Head of caudate nucleus (tissue), 42 donors: Measurements from ENCODE around the gene PAFAH1B1.

Experiments
- DNase-seq, 42 donors: peaks; one replicate each; pipeline versions ENCODE4 v3.0.0 to v3.0.0-alpha.2; 2020 to 2021; ENCODE audit warnings: mixed read lengths in 7 of 42
- intact Hi-C: fragments of 100-400 bp; cut with DNase I; formaldehyde crosslinking; loops from one replicate; pipeline ENCODE4 v1.15.0; 2022

Gene PAFAH1B1

DNA sequence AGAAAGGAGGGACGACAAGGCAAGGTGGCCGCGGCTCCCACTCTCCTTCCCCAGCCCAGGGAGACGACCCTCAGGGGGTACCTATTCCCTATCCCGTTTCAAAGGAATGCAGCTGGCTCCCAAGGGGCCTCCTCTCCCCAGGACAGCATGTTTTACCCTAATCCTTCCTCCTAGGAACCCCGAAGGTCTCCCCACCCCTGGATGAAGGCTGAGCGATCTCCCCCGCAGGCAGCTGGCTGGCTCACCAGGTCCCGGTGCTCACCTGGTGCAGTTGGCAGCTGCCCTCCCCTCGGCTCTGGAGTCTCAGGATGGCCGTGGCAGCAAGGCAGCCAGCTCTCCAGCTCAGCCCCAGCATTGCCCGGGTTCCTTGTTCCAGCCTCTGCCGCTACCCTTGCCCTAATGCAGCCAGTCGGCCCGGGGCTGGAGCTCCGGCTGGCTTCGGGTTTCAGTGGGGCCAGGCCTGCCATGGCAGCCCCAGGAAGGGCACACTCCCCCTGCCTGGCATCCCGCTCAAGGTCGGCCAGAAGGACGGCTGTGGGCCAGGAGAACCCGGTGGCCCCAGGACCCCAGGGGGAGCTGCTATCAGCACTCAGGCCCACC, 113.6 kb downstream of the PAFAH1B1 start:
- no peak for DNase-seq
- intact Hi-C loops = loop anchor here (10.0 kb wide), 1 partner anchor 292 kb away; no protein-coding TSS in a partner anchor

DNA sequence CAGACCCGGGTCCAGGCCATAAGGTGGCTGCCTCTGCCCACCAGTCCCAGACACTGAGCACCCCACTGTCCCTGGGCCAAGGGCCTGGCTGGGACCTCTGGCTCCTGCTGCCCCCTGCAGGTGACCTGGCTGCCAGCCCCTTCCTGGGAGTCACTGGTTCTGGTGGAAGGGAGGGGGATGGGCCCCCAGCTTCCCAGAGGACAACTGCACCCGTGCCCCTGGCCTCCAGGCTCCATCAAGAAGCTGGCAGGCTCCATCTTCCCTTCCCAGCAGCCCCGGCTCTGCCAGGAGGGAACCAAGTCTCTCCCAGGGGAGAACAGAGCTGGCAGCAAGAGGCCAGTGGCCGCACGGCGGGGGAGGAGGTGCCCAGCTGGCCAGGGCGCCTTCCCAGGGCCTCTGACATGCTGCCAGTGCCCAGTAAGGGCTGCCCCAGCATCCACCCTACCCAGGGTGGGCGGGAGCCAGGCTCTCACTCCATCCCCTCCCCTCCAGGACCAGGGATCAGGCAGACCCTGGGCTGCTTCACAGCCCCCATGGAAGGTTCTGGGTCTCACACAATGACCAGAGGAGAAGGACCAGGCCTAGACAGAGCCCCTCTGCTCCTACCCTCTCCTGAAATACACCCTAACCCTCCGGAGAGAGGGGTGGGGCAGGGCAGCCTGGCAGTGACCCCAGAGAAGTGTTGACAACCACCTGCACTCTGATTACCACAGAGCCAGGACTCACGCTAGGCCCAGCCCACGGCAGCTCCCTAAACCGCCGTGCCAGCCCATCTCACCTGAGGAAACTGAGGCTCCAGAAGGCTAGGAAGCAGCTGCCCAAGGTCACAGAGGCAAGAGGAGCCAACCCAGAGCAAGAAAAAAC, 114.5 kb downstream of the PAFAH1B1 start:
- DNase-seq = peak in 40 of 42 donors; percentile 20 to 86 (median 64)
- intact Hi-C loops = loop anchor here (10.0 kb wide), 1 partner anchor 293 kb away; no protein-coding TSS in a partner anchor

DNA sequence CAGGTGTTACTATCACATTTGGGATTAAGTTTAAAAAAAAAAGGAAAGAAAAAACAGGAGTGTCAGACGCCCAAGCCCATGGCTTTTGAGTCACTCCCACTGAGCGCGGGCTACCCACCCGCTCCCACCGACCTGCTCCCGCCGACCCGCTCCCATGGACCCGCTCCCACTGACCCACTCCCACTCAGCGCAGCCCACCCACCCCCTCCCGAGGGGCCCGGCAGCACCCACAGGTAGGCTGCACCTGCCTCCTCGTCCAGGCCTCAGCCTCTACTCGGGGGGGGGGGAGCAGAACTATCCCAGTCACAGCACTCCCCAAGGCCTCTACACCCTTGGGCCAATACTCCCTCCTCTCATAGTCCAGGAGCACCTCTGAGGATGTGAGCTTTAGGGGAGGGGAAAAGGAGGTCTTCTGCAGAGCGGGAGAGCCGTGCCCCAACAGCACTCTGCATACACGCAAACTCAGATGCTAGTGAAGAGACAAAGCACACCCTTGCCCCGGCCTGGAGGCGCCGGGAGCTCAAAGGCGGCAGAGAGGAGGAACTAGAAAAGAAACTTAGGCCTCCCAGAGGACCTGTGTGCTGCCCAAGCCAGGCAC, 115.2 kb downstream of the PAFAH1B1 start:
- peak in 1 of 42 donors; percentile 10 for DNase-seq
- intact Hi-C loops = loop anchor here (10.0 kb wide), 1 partner anchor 294 kb away; no protein-coding TSS in a partner anchor

DNA sequence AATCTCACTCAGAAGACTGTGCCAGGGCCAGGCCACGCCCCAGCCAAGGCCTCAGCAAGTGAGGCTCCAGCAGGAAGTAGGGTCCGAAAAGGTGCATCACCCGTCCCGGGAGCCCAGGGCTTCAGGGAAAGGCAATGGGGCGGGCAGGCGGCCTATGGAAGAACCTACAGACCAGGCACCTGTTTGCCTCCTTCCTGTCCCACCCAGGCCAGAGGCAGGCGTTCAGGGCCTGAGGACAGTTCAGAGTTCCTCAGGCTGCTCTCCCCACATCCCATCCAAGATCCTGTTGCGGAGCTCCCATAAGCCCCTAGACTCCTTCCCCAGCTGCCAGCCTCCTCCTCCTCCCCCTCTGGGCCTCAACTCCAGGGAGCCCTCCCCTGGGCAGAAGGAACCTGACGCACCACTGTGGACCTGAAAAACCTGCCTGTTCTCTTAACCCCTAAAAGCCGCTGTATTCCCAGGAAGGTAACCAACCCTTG, 115.8 kb downstream of the PAFAH1B1 start:
- intact Hi-C loops = loop anchor here (10.0 kb wide), 1 partner anchor 294 kb away; no protein-coding TSS in a partner anchor

DNA sequence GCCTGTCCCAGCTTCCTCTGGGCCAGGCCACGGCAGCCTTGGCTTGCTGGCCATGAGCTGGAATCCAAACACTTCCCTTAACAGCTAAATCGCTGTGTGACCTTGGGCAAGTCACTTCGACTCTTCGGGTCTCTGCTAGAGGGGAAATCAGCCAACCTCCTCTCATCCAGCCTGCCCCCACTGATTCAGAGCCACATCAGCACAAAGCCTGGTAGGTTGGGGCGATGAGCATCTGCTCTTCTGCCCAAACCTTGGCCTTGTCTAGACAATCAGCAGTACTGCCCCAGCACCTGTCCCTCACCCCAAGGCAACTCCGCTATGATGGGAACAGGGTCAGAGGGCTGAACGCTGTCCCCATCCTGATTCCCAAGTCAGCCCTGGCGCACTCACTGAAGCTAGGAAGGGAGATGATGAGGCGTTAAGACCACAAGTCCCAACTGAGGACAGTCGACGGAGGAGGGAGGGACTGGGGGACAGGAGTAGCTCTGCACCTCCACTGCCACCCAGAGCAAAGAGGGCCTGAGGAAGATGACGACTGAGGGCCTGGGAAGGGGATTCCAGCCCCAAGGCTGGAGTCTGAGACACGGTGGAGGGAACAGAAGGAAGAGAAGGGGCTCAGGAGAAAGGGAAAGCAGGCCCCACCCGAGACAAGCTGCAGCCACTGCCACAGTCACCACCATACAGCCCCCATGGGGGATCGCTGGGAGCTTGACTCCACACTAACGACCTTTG, 116.8 kb downstream of the PAFAH1B1 start:
- no peak for DNase-seq
- intact Hi-C loops = loop anchor here (10.0 kb wide), 1 partner anchor 115 kb away; the partner anchor contains the start of gene PAFAH1B1

More for the DNA sequence above, 115.8 kb downstream of the PAFAH1B1 start:
- peak in 1 of 42 donors; percentile 10 for DNase-seq

DNA sequence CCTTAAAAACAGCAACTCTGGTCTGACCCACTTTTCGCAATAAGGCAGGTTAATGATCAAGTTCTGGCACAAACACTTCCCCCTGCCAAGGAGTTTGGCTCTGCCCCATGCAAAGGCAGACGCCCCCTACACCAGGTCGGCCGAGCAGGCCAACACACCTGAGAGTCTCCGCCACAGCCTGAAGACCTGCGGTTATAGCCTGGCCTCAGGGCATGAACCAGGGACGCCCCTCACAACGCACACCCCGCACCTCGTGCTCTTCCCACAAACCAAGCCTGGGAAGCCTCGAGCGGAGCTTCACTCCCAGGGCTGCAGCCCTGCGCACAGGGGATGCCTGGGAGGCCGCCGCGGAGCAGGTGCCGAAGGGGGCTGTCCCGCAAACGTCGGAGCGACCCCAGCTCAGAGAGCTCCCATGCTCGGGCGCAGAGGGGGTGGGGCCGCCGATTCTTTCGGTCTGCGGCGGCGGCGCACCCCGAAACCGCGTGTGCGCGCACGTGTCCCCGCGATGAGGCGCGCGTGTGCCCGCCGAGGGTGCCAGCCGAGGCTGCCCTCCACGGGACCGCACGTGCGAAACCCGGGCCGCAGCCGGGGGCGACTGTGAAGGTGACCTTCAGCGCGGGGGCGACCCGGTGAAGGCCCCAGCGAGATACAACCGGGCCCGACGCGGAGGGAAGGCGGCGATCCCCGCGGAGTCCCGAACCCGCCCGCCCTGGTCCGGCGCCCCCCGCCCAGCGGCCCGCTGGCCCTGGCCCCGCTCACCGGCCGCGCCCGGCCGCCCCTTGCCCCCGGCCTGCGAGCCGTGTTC, 117.6 kb downstream of the PAFAH1B1 start:
- DNase-seq = peak in 12 of 42 donors; percentile 22 to 56 (median 44)
- intact Hi-C loops = loop anchor here (10.0 kb wide), 1 partner anchor 116 kb away; the partner anchor contains the start of gene PAFAH1B1

DNA sequence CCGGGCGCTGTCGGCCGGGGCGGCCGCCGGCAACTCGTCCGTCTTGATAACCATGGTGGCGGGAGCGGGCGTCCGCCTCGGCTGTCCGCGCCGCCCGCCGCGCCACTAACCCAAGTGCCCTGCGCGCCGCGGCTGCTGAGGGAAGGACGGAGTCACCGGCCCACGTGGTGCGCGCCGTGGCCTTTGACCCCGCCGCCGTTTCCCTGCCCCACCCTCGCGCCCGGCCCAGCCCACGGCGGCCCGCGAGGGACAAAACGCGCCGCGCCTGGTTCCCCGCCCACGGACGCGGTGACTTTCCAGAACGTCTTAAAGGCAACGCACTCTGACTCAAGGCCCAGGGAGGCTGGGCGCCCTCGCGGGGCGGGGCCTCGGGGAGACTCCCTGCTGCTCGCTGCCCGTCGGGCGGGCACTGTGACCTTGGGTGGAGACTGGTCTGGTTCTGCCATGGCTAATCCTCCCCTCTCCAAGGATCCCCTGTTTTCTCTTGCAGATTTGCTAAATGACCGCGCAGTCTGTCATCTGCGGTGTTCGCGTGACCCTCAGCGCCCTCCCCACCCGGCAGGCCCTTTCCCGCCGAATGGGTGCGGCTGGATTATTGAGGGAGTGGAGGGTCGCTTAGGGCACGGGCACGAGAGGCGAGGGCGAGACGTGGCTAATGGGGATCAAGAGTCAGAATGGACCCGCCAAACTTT, 118.3 kb downstream of the PAFAH1B1 start, which contains the start of gene CLUH:
TSS of gene CLUH (minus strand) at position 157 of the 692 bp plus-strand sequence. CDS start at position 54, 103 bp downstream.
- intact Hi-C loops = loop anchor here (10.0 kb wide), 1 partner anchor 117 kb away; the partner anchor contains the start of gene PAFAH1B1
- peak; percentile 88 to 98 (median 95) for DNase-seq

DNA sequence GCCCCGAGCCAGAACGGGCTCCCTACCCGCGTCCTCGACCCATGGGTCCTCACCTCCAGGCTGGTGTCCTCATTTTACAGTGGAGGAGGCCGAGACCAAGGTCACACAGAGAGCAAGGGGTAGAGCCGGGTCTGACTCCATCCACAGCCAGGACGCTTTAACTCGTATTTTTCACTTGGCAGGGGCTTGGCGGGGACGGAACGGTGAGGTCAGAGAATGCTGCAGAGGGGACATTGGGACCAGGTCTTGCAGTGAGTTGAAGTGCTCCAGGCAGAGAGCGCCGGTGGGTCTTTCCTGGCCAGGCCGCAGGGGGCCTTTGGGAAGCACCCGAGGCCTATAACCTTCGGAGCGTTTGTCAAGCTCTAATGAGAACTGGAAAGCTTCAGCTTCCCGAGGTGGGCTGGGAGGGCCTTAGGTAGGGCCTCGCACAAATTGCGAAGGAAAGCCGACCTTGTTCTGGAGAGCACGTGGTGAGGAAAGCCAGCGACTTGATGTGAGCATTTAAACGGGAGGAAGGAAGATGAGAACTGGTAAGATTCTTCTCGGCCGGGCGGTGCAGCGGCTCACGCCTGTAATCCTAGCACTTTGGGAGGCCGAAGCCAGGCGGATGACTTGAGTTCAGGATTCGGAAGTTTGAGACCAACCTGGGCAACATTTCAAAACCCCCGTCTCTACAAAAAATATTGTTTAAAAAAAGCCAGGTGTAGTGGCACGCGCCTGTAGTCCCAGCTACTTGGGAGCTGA, 119.0 kb downstream of the PAFAH1B1 start:
- intact Hi-C loops = loop anchor here (10.0 kb wide), 1 partner anchor 118 kb away; the partner anchor contains the start of gene PAFAH1B1
- peak in 2 of 42 donors; percentile 12 to 41 for DNase-seq

DNA sequence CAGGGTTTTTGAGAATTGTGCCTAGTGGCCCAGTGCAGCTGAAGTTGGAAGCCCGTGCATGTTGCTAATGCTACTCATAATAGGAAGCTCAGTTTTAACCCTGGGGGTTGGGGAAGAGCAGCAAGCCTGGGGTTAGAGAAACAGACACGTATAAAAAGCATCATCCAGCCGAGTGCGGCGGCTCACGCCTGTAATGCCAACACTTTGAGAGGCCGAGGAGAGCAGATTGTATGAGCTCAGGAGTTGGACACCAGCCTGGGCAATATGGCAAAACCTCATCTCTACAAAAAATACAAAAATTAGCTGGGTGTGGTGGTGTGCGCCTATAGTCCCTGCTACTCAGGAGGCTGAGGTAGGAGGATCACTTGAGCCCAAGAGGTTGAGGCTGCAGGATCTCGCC, 120.4 kb downstream of the PAFAH1B1 start:
- DNase-seq = no peak
- intact Hi-C loops = loop anchor here (10.0 kb wide), 1 partner anchor 119 kb away; the partner anchor contains the start of gene PAFAH1B1

DNA sequence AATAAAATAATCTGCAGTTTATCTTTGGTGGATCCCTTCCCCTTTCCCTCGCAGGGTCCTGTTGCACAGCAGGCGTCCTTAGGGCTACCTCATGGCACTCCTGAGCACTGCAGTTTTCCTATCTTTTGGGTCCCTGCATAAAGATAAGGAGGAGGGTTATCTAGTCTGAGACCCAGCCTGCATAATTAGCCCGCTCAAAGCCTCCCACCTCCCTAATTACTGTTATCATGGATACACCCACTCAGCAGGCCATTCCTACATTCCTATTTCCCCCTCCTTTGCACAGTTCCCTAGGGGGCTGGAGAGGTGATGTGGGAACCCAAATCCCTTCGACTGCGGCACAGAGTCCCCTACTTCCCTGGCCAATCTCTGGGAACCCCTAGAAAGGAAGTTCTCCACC, 123.2 kb downstream of the PAFAH1B1 start:
- DNase-seq = no peak
- intact Hi-C loops = loop anchor here (10.0 kb wide), 1 partner anchor 122 kb away; the partner anchor contains the start of gene PAFAH1B1

DNA sequence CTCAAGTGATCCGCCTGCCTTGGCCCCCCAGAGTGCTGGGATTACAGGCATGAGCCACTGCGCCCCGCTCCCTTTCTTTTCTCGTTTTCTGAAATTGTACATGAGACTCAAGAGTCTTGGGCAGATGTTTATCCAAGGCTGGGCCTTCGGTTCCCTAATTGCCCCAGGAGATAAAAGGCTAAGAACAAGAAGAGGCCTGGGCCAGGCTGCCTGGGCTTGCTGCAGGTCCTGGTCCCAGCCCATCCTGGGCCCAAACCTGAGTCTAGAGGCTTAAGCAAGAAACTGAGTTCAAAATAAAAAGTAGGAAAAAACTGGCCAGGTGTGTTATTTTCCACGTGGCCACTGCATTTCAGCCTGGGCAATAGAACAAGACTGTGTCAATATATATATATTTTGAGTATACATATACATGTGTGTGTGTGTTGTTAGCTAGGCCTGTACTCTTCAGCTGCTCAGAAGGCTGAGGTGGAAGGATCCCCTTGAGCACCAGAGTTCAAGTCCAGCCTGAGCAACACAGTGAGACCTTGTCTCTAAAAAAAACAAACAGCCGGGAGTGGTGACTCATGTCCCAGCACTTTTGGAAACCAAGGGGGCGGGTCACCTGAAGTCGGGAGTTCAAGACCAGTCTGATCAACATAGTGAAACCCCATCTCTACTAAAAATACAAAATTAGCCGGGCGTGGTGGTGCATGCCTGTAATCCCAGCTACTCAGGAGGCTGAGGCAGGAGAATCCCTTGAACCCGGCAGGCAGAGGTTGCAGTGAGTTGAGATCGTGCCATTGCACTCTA, 124.9 kb downstream of the PAFAH1B1 start:
- intact Hi-C loops = loop anchor here (10.0 kb wide), 1 partner anchor 124 kb away; the partner anchor contains the start of gene PAFAH1B1
- no peak for DNase-seq

DNA sequence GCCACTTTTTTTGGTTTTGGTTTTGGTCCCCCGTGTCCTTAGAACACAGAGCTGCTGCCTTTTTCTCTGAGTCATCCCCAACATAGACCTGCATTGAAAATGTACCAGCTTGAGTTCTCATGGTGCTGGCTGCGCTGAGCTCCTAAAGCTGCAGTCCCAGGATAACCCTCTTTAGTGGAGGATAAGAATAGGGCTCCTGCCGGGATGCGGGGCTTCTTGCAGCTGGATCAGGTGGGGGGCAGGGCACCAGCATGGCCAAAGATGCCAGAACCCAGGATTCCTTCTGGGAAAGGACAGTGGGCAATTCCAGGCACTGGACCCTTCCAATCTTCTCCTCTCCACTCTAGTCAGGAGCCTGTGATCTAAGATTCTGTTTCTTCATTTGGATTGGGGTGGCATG, 126.4 kb downstream of the PAFAH1B1 start:
- DNase-seq = no peak
- intact Hi-C loops = loop anchor here (10.0 kb wide), 1 partner anchor 125 kb away; the partner anchor contains the start of gene PAFAH1B1

DNA sequence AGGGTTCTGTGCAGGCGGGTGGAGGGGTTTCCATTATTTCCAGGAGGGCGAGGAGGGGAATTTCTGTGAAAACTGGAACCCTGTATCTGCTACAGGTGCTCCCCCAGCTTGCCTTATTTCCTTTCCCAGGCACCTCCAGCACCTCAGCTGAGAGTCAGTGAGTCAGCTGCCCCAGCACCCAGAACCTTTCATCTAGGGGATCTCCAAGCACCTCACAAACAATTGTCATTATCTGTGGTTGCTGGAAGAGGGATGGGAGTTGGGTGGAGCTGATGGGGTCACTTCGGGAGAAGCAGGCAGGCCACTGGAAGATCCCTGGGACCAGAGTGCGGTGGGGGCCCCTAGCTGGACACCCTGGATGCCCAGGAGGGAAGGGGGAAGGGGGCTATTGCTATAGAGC, 128.1 kb downstream of the PAFAH1B1 start:
- no peak for DNase-seq
- intact Hi-C loops = no loop called here

DNA sequence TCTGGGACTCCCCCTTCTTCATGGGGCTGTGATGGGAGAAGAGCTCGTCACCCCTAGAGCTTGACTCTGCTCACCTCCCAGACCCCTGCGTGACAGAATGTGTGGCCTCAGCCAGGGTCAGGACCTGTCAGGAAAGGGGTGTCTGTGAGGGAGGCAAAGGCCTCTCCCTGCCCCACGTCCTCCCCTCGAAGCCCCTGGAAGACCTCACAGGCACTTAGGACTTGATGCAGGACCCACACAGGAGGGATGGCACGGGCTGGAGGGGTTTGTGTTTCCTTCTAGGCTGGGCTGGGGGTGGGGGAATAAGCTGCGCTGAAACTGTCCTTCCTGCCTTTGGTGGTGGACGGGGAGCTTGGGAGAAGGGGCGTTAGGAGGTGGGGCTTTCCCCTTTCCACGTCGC, 129.2 kb downstream of the PAFAH1B1 start:
- intact Hi-C loops = no loop called here
- DNase-seq = no peak

DNA sequence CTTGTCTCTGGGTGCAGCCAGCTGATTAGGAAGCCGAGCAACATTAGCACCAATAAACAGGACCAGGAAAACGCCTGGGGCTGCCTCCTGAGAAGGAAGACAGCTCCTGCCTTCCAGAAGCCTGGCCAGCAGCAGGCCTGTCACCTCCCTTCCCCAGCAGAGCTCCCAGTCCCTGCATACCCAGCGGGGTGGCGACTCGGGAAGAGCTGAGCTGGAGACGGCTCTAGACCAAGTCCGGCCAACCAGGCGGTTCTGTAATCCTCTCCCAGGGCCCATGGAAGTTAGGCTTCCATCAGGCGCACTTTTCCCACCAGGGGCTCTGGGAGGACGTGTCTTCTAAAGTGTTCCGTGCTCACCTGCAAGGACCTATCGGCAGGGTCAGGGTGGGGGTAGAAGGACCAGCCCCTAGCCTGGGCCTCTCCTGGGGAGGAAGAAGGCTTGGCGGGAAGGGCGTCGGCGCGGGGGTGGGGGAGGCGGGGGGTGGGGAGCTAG, 130.1 kb downstream of the PAFAH1B1 start:
- intact Hi-C loops = no loop called here
- DNase-seq = no peak
